K562 (cell line): ENCODE results near the gene MATN4. TPM values are rescaled to one million over a fixed set of nuclear protein-coding genes. Genes with fewer than 3 reads are reported as not detected.

Experiments
- ARID1B ChIP-seq: fragments of 450-650 bp; IDR thresholded peaks from 2 replicates; pipeline ENCODE4 v1.6.1; 2016; ENCODE audit warnings: antibody characterized with exemption, mild to moderate bottlenecking, inconsistent platforms
- ARID4B ChIP-seq: sonication (generic); formaldehyde crosslinking; IDR thresholded peaks from 2 replicates; pipeline ENCODE4 v1.8.0; 2022; ENCODE audit warnings: mild to moderate bottlenecking, missing genetic modification reagents
- CHD2 ChIP-seq: IDR thresholded peaks from 2 replicates; pipeline ENCODE4 v1.6.1; 2011; ENCODE audit warnings: low read depth, low read length
- ETV1 ChIP-seq: fragments of 450-650 bp; conservative IDR thresholded peaks from 2 replicates; pipeline ENCODE4 v1.6.1; 2016; ENCODE audit warnings: missing genetic modification characterization, control low read depth, low read depth, missing compliant biosample characterization
- GTF2E2 ChIP-seq: fragments of 200-800 bp; sonication (Bioruptor generic); IDR thresholded peaks from 2 replicates; pipeline ENCODE4 v1.6.1; 2016; ENCODE audit warnings: missing genetic modification characterization, missing compliant biosample characterization
- HLTF ChIP-seq: fragments of 450-650 bp; IDR thresholded peaks from 2 replicates; pipeline ENCODE4 v1.6.1; 2016
- KLF13 ChIP-seq: fragments of 450-650 bp; IDR thresholded peaks from 2 replicates; pipeline ENCODE4 v1.6.1; 2016; ENCODE audit warnings: missing genetic modification characterization, low read depth, mild to moderate bottlenecking, missing compliant biosample characterization, moderate library complexity, borderline replicate concordance
- MCM7 ChIP-seq, 2 experiments: fragments of 450-650 bp; IDR thresholded peaks; 2 replicates each; pipeline ENCODE4 v1.6.1; 2016 to 2018
- NFIX ChIP-seq: fragments of 250-450 bp; sonication (Bioruptor Pico); IDR thresholded peaks from 2 replicates; pipeline ENCODE4 v1.4.0; 2020; ENCODE audit warnings: low read depth, mild to moderate bottlenecking, moderate library complexity
- NR0B1 ChIP-seq: fragments of 450-650 bp; IDR thresholded peaks from one replicate; pipeline ENCODE4 v1.6.1; 2018; ENCODE audit warnings: mild to moderate bottlenecking, moderate library complexity; ENCODE audit not compliant: partially characterized antibody
- NUFIP1 ChIP-seq: fragments of 450-650 bp; IDR thresholded peaks from 2 replicates; pipeline ENCODE4 v1.6.1; 2018; ENCODE audit not compliant: partially characterized antibody
- PHB2 ChIP-seq: fragments of 450-650 bp; IDR thresholded peaks from 2 replicates; pipeline ENCODE4 v1.6.1; 2017; ENCODE audit warnings: low read depth
- POLR2G ChIP-seq: fragments of 200-400 bp; formaldehyde crosslinking; IDR thresholded peaks from 2 replicates; pipeline ENCODE4 v1.6.1; 2017; ENCODE audit warnings: low read depth, mild to moderate bottlenecking, antibody characterized with exemption, low read length, moderate library complexity
- RHOXF2B ChIP-seq: fragments of 250-450 bp; sonication (Bioruptor Pico); conservative IDR thresholded peaks from 2 replicates; pipeline ENCODE4 v1.5.1; 2021
- SMAD3 ChIP-seq: fragments of 450-650 bp; formaldehyde crosslinking; conservative IDR thresholded peaks from 2 replicates; pipeline ENCODE4 v1.4.0; 2020; ENCODE audit warnings: mild to moderate bottlenecking
- TRIM25 ChIP-seq: fragments of 450-650 bp; IDR thresholded peaks from 2 replicates; pipeline ENCODE4 v1.7.0; 2016; ENCODE audit warnings: borderline replicate concordance
- ZBTB8A ChIP-seq: fragments of 450-650 bp; IDR thresholded peaks from 2 replicates; pipeline ENCODE4 v1.6.1; 2018; ENCODE audit warnings: mild to moderate bottlenecking, moderate library complexity; ENCODE audit not compliant: partially characterized antibody
- ZNF609 ChIP-seq: sonication (generic); formaldehyde crosslinking; IDR thresholded peaks from 2 replicates; pipeline ENCODE4 v1.8.1; 2023; ENCODE audit warnings: missing genetic modification reagents, mild to moderate bottlenecking, borderline replicate concordance
- polyA plus RNA-seq, 8 experiments: library from polyadenylated mRNA; depleted of rRNA in 4 of 8; stranded (reverse) in 5 of 8; unstranded in 3 of 8; fragments of >200 nt; fragmentation: Nextera tagmentation in 2 of 8; fragmentation: Illumina TruSeq in 1 of 8; extraction: Ambion mirVana in 2 of 8; extraction: Trizol in 1 of 8; gene quantifications; 2 replicates each; pipeline versions ENCODE4 v1.2.1 to v1.2.3, GENCODE V29; 2011 to 2014; ENCODE audit warnings: inconsistent platforms in 1 of 8, missing spikeins in 1 of 8
- total RNA-seq, 7 experiments: library from RNA; depleted of rRNA in 6 of 7; stranded (reverse); fragments of >200 nt in 6 of 7; fragmentation: Illumina TruSeq in 2 of 7; extraction: Trizol in 2 of 7; gene quantifications; 2 replicates each; pipeline versions ENCODE4 v1.2.1 to v1.2.3, GENCODE V29; 2011 to 2021; ENCODE audit warnings: low replicate concordance in 1 of 7

The MATN4 gene
- total and polyA plus RNA-seq, 9 of the 15 experiments (the other 6 are each of a cell fraction or from before 2014, with no cell fraction given) = 0.09 TPM; not detected in 8

- TF ChIP-seq ZNF609 (CRISPR knock-in tag) (no peak), NFIX (CRISPR knock-in tag) (no peak), TRIM25 (no peak), ETV1 (tag) (no peak), NR0B1 (no peak), NUFIP1 (no peak), GTF2E2 (no peak), SMAD3 (no peak), RHOXF2B (CRISPR knock-in tag) (no peak), POLR2G (no peak), ZBTB8A (no peak), KLF13 (tag) (no peak), HLTF (no peak), ARID4B (CRISPR knock-in tag) (no peak), PHB2 (no peak), MCM7 (IDR thresholded peaks at IDR 0.05) (no peak), ARID1B (no peak), CHD2 (no peak)
Observed at GRCh38 chr20:45322952-45323383, 14.9 kb upstream of the MATN4 start (continued).
